NCI-H2196 (cell line): ENCODE results near the gene SUCLG2.
A peak's percentile ranks its signal among the peaks of the same experiment; 100 is the strongest.

Source experiments
- DNase-seq: peaks from one replicate; lab custom pipeline; 2025; ENCODE audit not compliant: unreplicated experiment; lab: John Stamatoyannopoulos, UW

SUCLG2 gene

GRCh38 chr3:67654099-67654843 lies at the start of gene SUCLG2:
Gene SUCLG2, minus strand, starts transcription at chr3:67654612. Its CDS starts 26 bp downstream, at chr3:67654586.
- DNase-seq: peak; percentile 43

DNA sequence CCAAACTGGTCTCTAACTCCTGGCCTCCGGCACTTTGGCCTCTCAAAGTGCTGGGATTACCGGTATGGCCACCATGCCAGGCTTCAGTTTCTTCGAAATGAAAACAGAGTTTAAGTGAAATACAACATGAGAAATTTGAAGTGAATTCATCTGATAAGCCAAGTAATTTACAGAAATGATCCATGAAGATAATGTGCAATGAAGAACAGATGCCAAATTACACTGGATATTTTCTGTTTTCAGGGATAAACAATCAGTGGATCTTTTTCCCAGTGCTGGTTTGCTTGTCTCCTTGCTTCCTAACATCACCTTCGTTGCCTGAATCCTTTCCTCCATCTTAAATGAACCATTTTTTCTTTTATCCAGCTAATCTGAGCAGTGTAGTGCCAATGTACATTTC lies 46.2 kb upstream of the SUCLG2 start:
- DNase-seq: no peak

GRCh38 chr3:67699882-67700281 lies 45.5 kb upstream of the SUCLG2 start:
- DNase-seq: no peak

- DNase-seq: no peak
Measured at GRCh38 chr3:67692621-67693020, 38.2 kb upstream of the SUCLG2 start.

DNA sequence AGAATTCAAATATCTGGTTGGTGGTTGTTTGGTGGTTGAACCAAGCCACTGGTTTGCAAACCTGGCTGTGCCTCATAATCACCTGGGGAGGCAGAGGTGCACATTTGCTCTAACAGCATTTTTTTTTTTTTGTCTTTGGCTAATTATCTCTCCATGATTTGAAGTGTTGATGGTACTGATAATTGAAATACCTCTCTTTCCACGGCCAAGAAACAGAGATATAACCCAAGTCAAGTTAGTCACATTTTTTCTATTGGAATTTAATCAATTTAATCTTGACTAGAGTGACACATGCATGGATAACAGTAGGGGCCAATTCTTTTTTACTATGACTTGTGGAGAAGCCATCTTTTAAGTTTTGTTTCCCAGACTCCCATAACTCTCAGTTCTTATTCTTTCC lies 37.5 kb upstream of the SUCLG2 start:
- no peak for DNase-seq

GRCh38 chr3:67691207-67691606 lies 36.8 kb upstream of the SUCLG2 start:
- no peak for DNase-seq

GRCh38 chr3:67689806-67690205 lies 35.4 kb upstream of the SUCLG2 start:
- no peak for DNase-seq

- DNase-seq: no peak
Measured at GRCh38 chr3:67688231-67688630, 33.8 kb upstream of the SUCLG2 start.

DNA sequence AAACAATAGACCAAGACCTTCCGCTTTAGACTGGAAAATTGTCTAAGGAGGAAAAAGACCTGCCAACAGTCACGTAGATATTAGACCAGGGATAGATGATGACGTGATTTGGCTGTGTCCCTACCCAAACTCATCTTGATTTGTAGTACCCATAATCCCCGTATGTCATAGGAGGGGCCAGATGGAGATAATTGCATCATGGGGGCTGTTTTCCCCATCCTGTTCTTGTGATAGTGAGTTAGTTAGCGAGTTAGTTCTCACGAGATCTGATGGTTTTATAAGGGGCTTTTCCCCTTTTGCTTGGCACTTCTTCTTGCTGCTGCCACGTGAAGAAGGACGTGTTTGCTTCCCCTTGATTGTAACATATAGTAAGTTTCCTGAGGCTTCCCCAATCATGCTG lies 31.7 kb upstream of the SUCLG2 start:
- no peak for DNase-seq

GRCh38 chr3:67685499-67685898 lies 31.1 kb upstream of the SUCLG2 start:
- no peak for DNase-seq

DNA sequence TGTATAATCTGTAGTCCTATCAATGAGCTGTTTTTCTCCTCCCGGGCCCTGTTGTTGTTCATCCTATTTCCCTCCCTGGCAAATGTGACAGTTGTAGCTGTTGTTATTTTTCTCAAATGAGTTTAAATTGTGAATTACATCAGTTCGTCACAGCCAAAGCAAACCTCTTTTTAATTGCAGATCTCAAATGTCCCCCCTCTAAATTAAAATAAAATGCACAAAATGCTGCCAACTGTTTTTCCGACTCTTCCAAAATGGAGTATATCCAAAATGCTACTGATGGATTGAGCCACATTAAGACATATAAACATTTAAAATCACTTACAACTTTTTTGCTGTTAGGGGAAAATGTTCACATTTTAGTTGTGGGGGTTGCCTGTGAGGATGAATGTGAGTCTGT lies 29.8 kb upstream of the SUCLG2 start:
- DNase-seq: no peak

DNA sequence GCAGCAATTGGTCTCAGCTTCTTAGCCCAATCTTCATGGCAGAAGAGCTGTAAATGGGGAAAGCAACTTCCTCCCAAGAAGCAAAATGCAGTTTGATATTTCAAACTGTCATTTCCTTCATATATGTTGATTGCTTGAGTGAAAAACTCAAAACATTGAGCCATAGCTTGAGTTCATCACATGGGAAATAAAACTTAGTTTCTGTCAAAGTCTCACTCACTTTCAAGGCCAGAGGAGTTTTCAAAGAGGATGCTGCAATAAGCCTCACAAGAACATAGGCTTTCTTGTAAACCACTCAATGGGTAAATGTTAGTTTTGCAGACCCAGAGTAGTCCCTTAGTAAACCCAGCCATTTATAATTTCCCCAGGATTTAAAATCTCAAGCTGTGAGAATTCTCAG lies 29.1 kb upstream of the SUCLG2 start:
- DNase-seq: no peak

DNA sequence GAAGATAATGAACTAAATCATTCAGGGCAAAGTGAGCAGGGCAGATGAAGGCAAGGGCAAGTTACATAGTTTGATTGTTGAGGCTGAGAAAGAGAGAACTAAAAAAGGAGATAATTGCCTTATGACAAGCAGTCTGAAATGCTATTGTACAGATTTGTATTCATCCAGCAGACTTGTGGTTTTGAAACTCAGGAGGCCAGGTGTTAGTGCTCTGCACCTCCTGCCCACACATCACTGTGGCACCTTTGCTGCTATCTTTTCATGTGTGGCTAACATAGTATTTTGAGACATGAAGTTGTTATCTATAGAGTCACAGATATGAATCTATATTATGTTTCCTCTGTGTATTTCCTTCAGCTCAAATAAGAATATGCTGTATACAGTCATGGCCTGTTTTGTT lies 24.3 kb upstream of the SUCLG2 start:
- no peak for DNase-seq

DNA sequence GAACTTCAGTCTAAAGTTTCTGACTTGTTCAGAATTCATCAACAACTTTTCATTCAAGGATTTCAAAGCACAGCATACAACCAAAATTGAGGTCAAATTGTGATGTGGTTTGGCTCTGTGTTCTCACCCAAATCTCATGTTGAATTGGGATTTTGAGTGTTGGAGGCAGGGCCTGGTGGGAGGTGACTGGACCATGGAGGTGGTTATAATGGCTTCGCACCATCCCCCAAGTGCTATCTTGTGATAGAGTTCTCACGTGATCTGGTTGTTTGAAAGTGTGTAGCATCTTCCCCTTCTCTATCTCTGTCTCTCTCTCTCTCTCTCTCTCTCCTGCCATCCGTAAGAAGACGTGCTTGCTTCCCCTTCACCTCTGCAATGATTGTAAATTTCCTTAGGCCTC lies 19.6 kb upstream of the SUCLG2 start:
- no peak for DNase-seq

DNA sequence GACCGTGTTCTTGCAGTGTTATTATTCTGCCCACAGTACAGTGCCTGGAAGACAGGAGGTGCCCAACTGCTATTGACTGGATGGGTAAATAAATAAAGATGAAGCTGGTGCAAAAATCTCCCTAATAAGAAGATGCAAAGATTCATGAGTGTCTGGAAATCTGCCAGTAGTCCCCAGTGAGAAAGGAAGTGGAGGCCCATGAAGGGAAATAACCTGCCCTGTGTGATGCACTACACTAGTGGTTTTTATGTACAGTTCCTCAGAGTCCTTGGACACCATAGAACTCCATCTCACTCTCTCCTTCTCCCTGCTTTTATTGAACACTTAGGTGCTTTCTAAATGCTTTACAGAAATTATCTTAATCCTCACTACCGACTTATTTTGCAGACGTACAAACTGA lies 8.3 kb upstream of the SUCLG2 start:
- DNase-seq: no peak

- DNase-seq: no peak
Measured at GRCh38 chr3:67661089-67661488, 6.7 kb upstream of the SUCLG2 start.

DNA sequence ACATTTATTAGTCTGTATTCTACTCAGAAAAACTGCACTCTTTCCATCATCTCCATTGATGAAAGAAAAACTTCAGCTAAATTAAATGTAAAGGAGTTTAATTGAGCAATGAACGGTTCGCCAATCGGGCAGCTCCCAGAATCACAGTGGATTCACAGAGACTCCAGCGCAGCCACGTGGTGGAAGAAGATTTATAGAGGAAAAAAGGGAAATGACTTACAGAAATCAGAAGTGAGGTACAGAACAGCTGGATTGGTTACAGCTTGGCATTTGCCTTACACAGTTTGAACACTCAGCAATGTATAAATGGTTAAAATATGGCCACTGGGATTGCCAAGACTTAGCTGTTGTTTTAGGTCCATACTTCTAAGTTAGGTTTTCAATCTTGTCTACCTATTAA lies 2.8 kb upstream of the SUCLG2 start:
- DNase-seq: no peak

GRCh38 chr3:67656614-67657013 lies 2.2 kb upstream of the SUCLG2 start:
- DNase-seq: no peak

DNA sequence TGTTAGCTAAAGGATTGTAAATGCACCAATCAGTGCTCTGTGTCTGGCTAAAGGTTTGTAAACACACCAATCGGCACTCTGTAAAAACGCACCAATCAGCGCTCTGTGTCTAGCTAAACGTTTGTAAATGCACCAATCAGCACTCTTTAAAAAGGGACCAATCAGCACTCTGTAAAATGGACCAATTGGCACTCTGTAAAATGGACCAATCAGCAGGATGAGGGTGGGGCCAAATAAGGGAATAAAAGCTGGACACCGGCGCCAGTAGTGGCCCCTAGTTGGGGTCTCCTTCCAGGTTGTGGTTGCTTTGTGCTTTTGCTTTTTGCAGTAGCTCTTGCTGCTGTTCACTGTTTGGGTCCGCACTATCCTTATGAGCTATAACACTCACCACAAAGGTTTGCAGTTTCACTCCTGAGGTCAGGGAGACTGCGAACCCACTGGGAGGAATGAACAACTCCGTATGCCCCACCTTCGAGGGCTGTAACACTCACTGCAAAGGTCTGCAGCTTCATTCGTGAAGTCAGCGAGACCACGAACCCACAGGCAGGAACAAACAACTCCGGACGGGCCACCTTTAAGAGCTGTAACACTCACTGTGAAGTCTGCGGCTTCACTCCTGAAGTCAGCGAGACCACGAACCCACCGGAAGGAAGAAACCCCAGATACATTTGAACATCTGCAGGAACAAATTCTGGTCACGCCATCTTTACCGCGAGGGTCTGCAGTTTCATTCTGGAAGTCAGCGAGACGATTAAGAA lies 1.1 kb upstream of the SUCLG2 start:
- no peak for DNase-seq

- no peak for DNase-seq
Measured at GRCh38 chr3:67654844-67655177, 399 bp upstream of the SUCLG2 start.

DNA sequence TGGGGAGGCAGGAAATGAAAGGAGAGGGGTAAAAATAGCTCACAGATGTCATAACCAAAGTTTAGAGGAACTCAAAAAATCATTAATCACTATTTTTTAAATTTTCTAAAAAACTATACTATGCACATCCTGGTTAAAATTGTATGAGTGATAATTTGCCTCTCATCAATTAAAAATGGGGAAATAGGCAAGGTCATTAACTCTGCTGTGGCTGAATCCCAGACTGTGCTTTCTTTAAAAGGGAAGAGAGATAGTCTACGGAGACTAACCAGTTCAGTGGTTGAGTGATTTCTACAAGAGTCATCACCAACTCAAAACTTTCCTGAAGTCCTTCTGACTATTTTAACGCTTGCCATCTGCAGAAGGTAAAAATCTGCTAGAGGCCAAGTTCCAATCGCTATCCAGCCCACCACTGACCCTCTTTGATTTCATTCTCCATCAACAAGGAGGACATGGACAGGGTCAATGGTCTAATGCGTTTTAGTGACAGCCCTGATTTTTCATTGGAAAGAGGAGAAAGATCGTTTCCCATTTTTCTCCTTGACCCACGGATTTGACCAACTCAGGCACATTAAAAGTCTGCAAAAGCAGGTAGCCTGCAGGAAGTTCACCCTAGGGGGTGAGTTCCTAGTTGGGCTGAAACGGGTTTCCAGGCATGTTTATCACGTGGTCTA lies 850 bp downstream of the SUCLG2 start:
- no peak for DNase-seq

DNA sequence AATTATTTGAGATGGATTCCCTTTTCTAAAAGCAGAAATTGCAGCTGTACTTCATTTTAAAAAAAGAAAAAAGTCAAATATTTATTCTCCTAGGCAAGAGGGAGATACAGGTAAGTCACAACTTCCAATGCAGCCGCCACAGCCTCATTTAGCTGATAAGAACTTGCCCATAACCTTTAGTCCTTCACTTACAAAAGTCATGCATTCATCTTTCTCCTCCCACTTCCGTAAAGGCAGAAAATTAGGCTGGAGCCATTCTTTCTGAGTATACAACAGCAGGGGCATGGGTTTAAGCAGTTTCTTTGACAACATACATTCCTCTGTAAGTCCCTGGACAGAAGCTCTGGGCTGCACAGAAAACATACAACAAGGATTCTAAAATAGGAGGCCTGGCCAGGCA lies 4.3 kb downstream of the SUCLG2 start:
- DNase-seq: no peak
